GM23248 (cell line): ENCODE data around the gene CACHD1.

Source experiments
- EZH2 ChIP-seq: fragments of 200-600 bp; sonication (generic); IDR thresholded peaks from 2 replicates; pipeline ENCODE4 v1.6.1; 2018; ENCODE audit warnings: antibody characterized with exemption, mild to moderate bottlenecking; ENCODE audit not compliant: insufficient read depth, poor library complexity, severe bottlenecking
- EZH2phosphoT487 ChIP-seq: fragments of 200-600 bp; sonication (generic); IDR thresholded peaks from 2 replicates; pipeline ENCODE4 v1.6.1; 2018; ENCODE audit warnings: antibody characterized with exemption, moderate library complexity, mild to moderate bottlenecking, low read depth; ENCODE audit not compliant: insufficient read depth

GRCh38 chr1:64594446-64594845, 124.5 kb downstream of the CACHD1 start:
- TF ChIP-seq EZH2 = no peak
- TF ChIP-seq EZH2phosphoT487 = no peak
